ENCODE measurements around the gene SLC6A14.

SLC6A14 gene

DNA sequence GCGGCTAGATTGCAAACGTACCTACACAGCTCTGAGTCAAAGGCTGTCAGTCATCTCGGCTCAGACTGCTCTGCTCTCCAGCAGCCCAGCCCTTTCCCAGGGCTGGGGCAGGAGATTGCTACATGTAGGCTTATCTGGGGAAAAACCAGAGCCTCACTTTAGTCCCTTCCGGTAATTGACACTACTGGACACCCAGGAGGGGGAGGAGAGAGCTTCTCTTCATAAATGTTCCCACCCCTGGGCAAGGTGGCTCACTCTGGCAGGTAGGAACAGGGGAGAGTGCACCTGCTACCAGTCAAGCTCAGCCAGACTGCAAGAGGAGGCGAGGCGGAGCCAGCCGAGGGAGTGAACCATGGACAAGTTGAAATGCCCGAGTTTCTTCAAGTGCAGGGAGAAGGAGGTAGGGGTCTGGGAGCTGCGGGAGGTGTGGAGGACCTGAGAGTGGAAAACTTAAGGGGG lies at the start of gene SLC6A14:
TSS of gene SLC6A14 (plus strand) at position 249 of the 459 bp plus-strand sequence. CDS start at position 353, 104 bp downstream.
- no peak for DNase-seq

DNA sequence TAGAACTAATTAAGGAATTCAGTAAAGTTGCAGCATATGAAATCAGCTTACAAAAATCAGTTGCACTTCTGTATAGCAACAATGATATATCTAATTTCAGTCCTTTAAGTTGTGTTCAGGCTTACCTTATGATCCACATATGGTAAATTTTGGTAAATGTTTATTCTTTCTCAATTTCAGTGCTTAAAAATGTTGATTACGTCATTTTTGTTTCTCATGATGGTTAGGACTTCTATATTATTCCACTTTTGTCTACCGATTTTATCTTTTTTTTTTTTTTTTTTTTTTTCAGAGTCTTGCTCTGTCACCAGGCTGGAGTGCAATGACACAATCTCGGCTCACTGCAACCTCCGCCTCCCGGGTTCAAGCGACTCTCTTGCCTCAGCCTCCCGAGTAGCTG lies 40.7 kb upstream of the SLC6A14 start:
- no peak for DNase-seq

DNA sequence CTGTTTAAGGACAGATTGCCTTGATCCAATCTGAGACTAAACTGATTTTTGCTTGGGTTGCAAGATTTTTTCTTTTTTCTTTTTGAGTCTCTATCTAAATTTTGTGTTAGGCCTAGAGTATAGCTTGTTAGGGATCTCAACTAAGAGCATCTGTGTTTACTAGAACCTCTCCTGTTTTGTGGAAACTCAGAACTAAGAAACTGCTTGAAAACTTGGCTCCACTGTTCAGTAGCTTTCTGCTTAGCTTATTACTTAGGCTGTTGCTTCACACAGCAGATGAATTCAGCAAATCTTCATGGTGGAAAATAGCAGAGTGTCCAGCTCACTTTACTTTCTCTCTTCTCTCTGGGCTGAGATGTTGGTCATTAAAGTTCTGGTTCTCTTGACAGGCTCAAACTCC lies 36.7 kb upstream of the SLC6A14 start:
- DNase-seq = no peak

- DNase-seq = no peak
Observed at GRCh38 chrX:116409219-116409618, 27.2 kb upstream of the SLC6A14 start.

DNA sequence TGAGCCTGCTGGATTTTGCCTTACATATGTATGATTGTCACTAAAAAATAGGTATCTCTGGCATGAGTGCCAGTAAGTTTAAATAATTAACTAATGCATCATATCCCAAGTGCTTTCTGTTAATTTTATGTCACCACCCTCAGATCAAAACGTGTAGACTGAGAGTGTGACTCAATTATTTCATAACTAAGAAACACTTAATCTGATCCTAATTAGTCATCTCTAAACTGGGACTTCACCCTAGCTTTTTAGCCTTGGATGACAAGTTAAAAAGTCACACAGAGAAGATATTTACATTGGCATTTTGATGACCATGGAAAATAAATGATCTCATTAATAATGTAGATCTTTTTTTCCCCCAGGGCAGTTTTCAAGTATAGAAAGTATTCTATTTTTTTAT lies 23.1 kb upstream of the SLC6A14 start:
- DNase-seq = no peak

DNA sequence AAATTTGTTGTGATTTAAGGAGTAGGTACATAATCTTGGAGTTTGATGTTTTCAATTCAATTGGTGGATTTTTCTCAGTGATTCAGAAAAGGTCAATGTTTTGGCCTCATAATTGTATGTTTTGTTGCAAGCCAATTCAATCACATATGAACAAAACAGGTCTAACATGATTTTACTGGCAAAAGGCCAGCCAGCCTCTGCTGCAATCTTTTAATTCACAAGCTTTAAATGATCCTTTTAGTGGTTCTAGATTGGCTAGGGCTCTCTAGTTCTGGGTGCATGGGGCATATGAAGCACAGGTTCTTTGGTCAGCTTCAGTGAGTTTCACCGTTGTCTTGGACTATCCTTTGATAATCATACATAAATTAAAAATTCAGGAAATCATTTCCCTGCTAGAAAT lies 19.2 kb upstream of the SLC6A14 start:
- no peak for DNase-seq

- no peak for DNase-seq
Observed at GRCh38 chrX:116417968-116418367, 18.4 kb upstream of the SLC6A14 start.

GRCh38 chrX:116427978-116428377 lies 8.4 kb upstream of the SLC6A14 start:
- DNase-seq = no peak

GRCh38 chrX:116435597-116435996 lies 809 bp upstream of the SLC6A14 start:
- DNase-seq = no peak

- DNase-seq = no peak
Observed at GRCh38 chrX:116449156-116449555, 12.8 kb downstream of the SLC6A14 start.

DNA sequence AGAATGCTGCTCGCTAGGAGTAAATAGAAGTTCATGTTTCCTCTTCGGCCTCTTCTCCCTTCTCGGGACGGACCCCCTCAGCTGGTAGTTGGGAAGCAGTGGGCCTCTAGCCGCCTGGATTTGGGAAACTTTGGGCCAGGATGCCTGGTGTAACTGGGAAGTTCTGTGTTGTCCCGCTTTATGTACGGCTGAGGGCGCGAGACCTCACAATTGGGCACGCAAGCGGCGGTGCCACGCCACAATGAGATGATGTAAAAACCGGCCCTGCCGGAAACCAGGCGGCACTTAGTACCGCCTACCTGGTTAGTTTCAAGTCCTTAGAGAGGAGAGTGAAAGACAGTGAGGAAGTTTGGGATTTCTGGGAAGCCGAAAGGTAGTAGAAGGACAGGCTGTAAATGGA lies 26.4 kb downstream of the SLC6A14 start, which contains the start of gene CT83:
TSS of gene CT83 (minus strand) at position 155 of the 400 bp plus-strand sequence. CDS start at position 35, 120 bp downstream.
- no peak for DNase-seq

DNA sequence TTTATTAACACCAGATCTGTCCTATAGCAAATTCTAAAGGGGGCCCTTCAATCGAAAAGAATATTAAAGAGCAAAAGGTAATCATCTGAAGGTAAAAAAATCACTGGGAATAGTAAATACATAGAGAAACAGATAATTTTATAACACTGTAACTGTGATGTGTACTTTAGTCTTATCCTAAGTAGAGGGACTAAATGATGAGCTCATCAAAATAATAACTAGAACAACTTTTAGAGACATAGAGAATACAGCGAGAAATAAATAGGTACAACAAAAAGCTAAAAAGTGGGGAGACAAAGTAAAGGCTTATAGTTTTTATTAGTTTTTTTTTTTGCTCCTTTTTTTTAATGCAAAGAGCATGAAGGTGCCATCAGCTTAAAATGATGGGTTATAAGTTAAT lies 43.7 kb downstream of the SLC6A14 start:
- no peak for DNase-seq

DNA sequence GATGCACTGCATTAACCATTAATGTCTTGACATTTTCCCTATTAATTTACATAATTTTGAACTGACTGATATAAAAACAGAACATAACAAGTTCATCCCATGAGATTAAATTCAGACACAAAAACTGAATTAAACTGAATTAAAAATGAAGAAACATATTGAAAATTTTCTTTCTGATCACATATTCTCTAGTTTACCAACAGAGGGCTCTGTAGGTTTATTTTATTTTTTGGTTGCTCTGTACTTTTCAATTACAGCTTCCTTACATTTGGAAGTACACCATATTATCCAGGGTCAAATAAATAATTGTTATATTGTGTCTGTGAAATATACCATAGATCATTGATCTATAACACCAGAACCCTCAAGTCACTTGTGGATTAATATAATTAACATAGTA lies 53.7 kb downstream of the SLC6A14 start:
- DNase-seq = no peak

DNA sequence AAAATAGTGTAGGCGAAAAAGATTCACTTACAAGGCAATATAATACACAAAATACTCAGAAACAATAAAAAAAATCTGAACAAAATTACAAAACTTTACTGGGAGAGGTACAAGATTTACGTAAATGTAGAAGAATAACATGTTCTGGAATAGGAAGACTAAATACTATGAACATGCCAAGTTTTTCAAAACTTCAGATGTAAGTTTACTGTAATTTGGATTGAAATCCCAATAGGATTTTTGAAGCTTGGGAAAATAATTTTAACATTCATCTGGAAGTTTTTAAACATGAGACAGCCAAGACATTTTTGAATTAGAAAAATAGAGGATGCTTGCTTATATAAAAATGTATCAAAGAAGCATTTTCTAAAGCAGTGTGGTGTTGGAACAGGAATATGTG lies 56.9 kb downstream of the SLC6A14 start:
- no peak for DNase-seq

- no peak for DNase-seq
Observed at GRCh38 chrX:116499780-116500179, 63.4 kb downstream of the SLC6A14 start.

Measured in activated effector memory CD4-positive, alpha-beta T cell treated with Interleukin-2 at 50 U/mL for 16 hours (primary cell).